H9 (cell line): ENCODE measurements around the gene CCDC187. TPM values are rescaled to one million over a fixed set of nuclear protein-coding genes. Genes with fewer than 3 reads are reported as not detected.

Experiments used
- DNase-seq: peaks from one replicate; pipeline ENCODE4 v3.0.0-alpha.2; 2017
- H2AFZ ChIP-seq: one replicate; pipeline ENCODE4 v1.6.1; 2013; ENCODE audit warnings: mild to moderate bottlenecking, low read length, control low read depth, moderate library complexity
- H2AK5ac ChIP-seq: 2 replicates; pipeline ENCODE4 v1.6.1; 2013; ENCODE audit warnings: low read length, control low read depth, mixed read lengths; ENCODE audit not compliant: insufficient read length
- H2BK120ac ChIP-seq: one replicate; pipeline ENCODE4 v1.6.1; 2013; ENCODE audit warnings: low read depth, mild to moderate bottlenecking, low read length, control low read depth, inconsistent platforms; ENCODE audit not compliant: poor library complexity, severe bottlenecking
- H2BK12ac ChIP-seq: 2 replicates; pipeline ENCODE4 v1.6.1; 2013; ENCODE audit warnings: low read length, control low read depth, mixed read lengths, low read depth; ENCODE audit not compliant: insufficient read length
- H2BK15ac ChIP-seq: 2 replicates; pipeline ENCODE4 v1.6.1; 2013; ENCODE audit warnings: low read depth, low read length, control low read depth
- H2BK20ac ChIP-seq: one replicate; pipeline ENCODE4 v1.6.1; 2013; ENCODE audit warnings: low read depth, mild to moderate bottlenecking, low read length, control low read depth, inconsistent platforms; ENCODE audit not compliant: poor library complexity, severe bottlenecking
- H2BK5ac ChIP-seq: 2 replicates; pipeline ENCODE4 v1.6.1; 2013; ENCODE audit warnings: low read length, control low read depth, mixed read lengths; ENCODE audit not compliant: insufficient read length
- H3K14ac ChIP-seq: 2 replicates; pipeline ENCODE4 v1.6.1; 2013; ENCODE audit warnings: low read length, control low read depth; ENCODE audit not compliant: insufficient read depth
- H3K18ac ChIP-seq: 2 replicates; pipeline ENCODE4 v1.6.1; 2013; ENCODE audit warnings: low read depth, mild to moderate bottlenecking, mixed read lengths, low read length, control low read depth; ENCODE audit not compliant: insufficient read length
- H3K23ac ChIP-seq: 2 replicates; pipeline ENCODE4 v1.6.1; 2013; ENCODE audit warnings: low read length, control low read depth, mixed read lengths, low read depth; ENCODE audit not compliant: insufficient read length
- H3K23me2 ChIP-seq: 2 replicates; pipeline ENCODE4 v1.6.1; 2013; ENCODE audit warnings: low read depth, mild to moderate bottlenecking, mixed read lengths, low read length, control low read depth; ENCODE audit not compliant: insufficient read length, poor library complexity, severe bottlenecking
- H3K27ac ChIP-seq: 2 replicates; pipeline ENCODE4 v1.5.1; 2013; ENCODE audit warnings: low read length, control low read depth, mixed read lengths, low read depth; ENCODE audit not compliant: insufficient read length
- H3K27me3 ChIP-seq: 2 replicates; pipeline ENCODE4 v1.6.1; 2013; ENCODE audit warnings: low read length, control low read depth, inconsistent platforms; ENCODE audit not compliant: insufficient read depth
- H3K4ac ChIP-seq: 2 replicates; pipeline ENCODE4 v1.6.1; 2013; ENCODE audit warnings: low read depth, mild to moderate bottlenecking, control low read depth, inconsistent platforms, low read length, moderate library complexity
- H3K4me1 ChIP-seq: 2 replicates; pipeline ENCODE4 v1.6.1; 2013; ENCODE audit warnings: low read length, control low read depth, inconsistent platforms; ENCODE audit not compliant: insufficient read depth
- H3K4me2 ChIP-seq: 2 replicates; pipeline ENCODE4 v1.6.1; 2013; ENCODE audit warnings: low read length, control low read depth, mixed read lengths; ENCODE audit not compliant: insufficient read length, insufficient read depth
- H3K56ac ChIP-seq: 2 replicates; pipeline ENCODE4 v1.6.1; 2013; ENCODE audit warnings: low read depth, mild to moderate bottlenecking, mixed read lengths, low read length, control low read depth; ENCODE audit not compliant: insufficient read length
- H3K79me1 ChIP-seq: 2 replicates; pipeline ENCODE4 v1.6.1; 2013; ENCODE audit warnings: low read depth, mild to moderate bottlenecking, moderate library complexity, low read length, control low read depth, inconsistent platforms; ENCODE audit not compliant: insufficient read depth, poor library complexity, severe bottlenecking
- H3K79me2 ChIP-seq: 2 replicates; pipeline ENCODE4 v1.6.1; 2013; ENCODE audit warnings: low read length, control low read depth, inconsistent platforms; ENCODE audit not compliant: insufficient read depth
- H3K9ac ChIP-seq: 2 replicates; pipeline ENCODE4 v1.6.1; 2013; ENCODE audit warnings: low read length, control low read depth, mixed read lengths; ENCODE audit not compliant: insufficient read length; ENCODE audit errors: extremely low read depth
- H3K9me3 ChIP-seq: one replicate; pipeline ENCODE4 v1.6.1; 2013; ENCODE audit warnings: low read depth, low read length, inconsistent platforms; ENCODE audit not compliant: control insufficient read depth
- H3T11ph ChIP-seq: one replicate; pipeline ENCODE4 v1.6.1; 2013; ENCODE audit warnings: mild to moderate bottlenecking, low read length, control low read depth, inconsistent platforms
- H4K20me1 ChIP-seq: one replicate; pipeline ENCODE4 v1.6.1; 2013; ENCODE audit not compliant: control insufficient read depth, insufficient read length, insufficient read depth
- H4K5ac ChIP-seq: 2 replicates; pipeline ENCODE4 v1.6.1; 2013; ENCODE audit warnings: low read depth, mild to moderate bottlenecking, mixed read lengths, low read length, control low read depth; ENCODE audit not compliant: insufficient read length
- H4K8ac ChIP-seq: replicated peaks from 2 replicates; pipeline ENCODE4 v1.6.1; 2013; ENCODE audit warnings: low read length, control low read depth, mixed read lengths, low read depth; ENCODE audit not compliant: insufficient read length
- H4K91ac ChIP-seq: 2 replicates; pipeline ENCODE4 v1.6.1; 2013; ENCODE audit warnings: low read depth, mild to moderate bottlenecking, moderate library complexity, mixed read lengths, low read length, control low read depth; ENCODE audit not compliant: insufficient read length
- H3K27ac Mint-ChIP-seq, 3 experiments: 2 replicates in 2 of 3; 3 replicates in 1 of 3; pipeline ENCODE4 v1.8.0; 2020 to 2021; ENCODE audit warnings: mixed read lengths in 3 of 3, mild to moderate bottlenecking in 1 of 3, moderate library complexity in 1 of 3
- H3K27me3 Mint-ChIP-seq: 2 replicates; pipeline ENCODE4 v1.8.0; 2021; ENCODE audit warnings: low read depth, mild to moderate bottlenecking, moderate library complexity, mixed read lengths
- H3K36me3 Mint-ChIP-seq, 3 experiments: 2 replicates in 2 of 3; 3 replicates in 1 of 3; pipeline ENCODE4 v1.8.0; 2020 to 2021; ENCODE audit warnings: low read depth in 3 of 3, mixed read lengths in 3 of 3; ENCODE audit not compliant: insufficient read depth in 1 of 3
- H3K4me1 Mint-ChIP-seq, 2 experiments: 2 replicates each; pipeline ENCODE4 v1.8.0; 2020; ENCODE audit warnings: mixed read lengths in 2 of 2
- H3K4me3 Mint-ChIP-seq, 2 experiments: 2 replicates in 1 of 2; 3 replicates in 1 of 2; pipeline ENCODE4 v1.8.0; 2020 to 2021; ENCODE audit warnings: mild to moderate bottlenecking in 2 of 2, mixed read lengths in 2 of 2, moderate library complexity in 1 of 2
- H3K9me3 Mint-ChIP-seq, 2 experiments: 2 replicates in 1 of 2; 3 replicates in 1 of 2; pipeline ENCODE4 v1.8.0; 2020; ENCODE audit warnings: mild to moderate bottlenecking in 2 of 2, mixed read lengths in 2 of 2, moderate library complexity in 1 of 2
- WGBS: extraction: QIAGEN DNeasy Blood & Tissue Kit; methylation state at CpG from one replicate; pipeline ENCODE4 v1.1.7; 2013; ENCODE audit warnings: missing lambda C conversion rate, low lambda C conversion rate, mixed read lengths; ENCODE audit not compliant: insufficient read length; ENCODE audit errors: extremely low coverage; 5-methylcytosine and 5-hydroxymethylcytosine counted together
- total RNA-seq: library from RNA; stranded (reverse); gene quantifications from 2 replicates; pipeline ENCODE4 v1.2.1, GENCODE V29; 2021
- TF ChIP-seq, protein P1 (sequence below): fragments of 200-600 bp; sonication (generic); conservative IDR thresholded peaks from 3 replicates; pipeline ENCODE4 v1.8.0; 2021; ENCODE audit warnings: antibody characterized with exemption, mild to moderate bottlenecking

Gene CCDC187
- total RNA-seq, 1 experiment from 2014 or later, result 0.07 TPM

DNA sequence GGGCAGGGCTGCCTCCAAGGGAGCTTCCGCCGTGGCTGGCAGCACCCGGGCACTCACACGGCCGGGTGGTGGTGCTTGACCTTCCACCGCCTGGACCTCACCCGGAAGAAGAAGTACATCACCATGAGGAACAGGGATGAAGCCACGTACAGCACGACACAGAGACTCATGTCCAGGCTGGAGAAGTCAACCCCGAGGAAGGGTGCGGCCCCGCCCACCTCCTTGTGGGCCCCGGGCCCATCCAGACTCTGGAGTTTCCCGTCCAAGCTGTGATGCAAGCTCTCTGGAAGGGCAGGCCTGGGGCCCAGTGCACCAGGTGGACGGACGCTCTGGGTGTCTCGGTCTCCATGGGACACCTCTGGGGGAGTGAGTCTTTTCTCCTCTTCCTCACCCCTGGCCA lies 95.2 kb downstream of the CCDC187 start:
- Histone ChIP-seq H3K4me1 (no peaks in the 10 kb centered on the region), H2BK12ac (no peak overlapping the region), H2BK5ac (no peak overlapping the region), H3K56ac (no peak overlapping the region), H3K9me3 (no peaks in the 10 kb centered on the region), H3K79me2 (no peaks in the 10 kb centered on the region), H3K27ac (no peak overlapping the region), H2AK5ac (no peak overlapping the region), H3K9ac (no peak overlapping the region), H4K5ac (no peak overlapping the region), H2BK120ac (no peak overlapping the region), H2AFZ (no peak overlapping the region), H3K23ac (no peak overlapping the region), H4K8ac (no peak overlapping the region), H3K4ac (no peak overlapping the region), H3K18ac (no peak overlapping the region), H2BK20ac (no peak overlapping the region), H3K4me2 (no peak overlapping the region), H3T11ph (no peak overlapping the region), H3K14ac (no peak overlapping the region), H3K23me2 (no peaks in the 10 kb centered on the region), H4K20me1 (no peaks in the 10 kb centered on the region), H2BK15ac (no peak overlapping the region), H3K79me1 (no peaks in the 10 kb centered on the region), H4K91ac (no peak overlapping the region), H3K27me3 (peaks cover 16% of the 10 kb centered on the region)
- H3K4me1 Mint-ChIP-seq, result peaks cover 0 to 9% of the 10 kb centered on the region in 2 experiments; a peak in 1 of 4 replicates
- H3K27me3 Mint-ChIP-seq, result peaks cover 29% of the 10 kb centered on the region
- no peak overlapping the region for H3K27ac Mint-ChIP-seq
- TF ChIP-seq, protein P1, sequence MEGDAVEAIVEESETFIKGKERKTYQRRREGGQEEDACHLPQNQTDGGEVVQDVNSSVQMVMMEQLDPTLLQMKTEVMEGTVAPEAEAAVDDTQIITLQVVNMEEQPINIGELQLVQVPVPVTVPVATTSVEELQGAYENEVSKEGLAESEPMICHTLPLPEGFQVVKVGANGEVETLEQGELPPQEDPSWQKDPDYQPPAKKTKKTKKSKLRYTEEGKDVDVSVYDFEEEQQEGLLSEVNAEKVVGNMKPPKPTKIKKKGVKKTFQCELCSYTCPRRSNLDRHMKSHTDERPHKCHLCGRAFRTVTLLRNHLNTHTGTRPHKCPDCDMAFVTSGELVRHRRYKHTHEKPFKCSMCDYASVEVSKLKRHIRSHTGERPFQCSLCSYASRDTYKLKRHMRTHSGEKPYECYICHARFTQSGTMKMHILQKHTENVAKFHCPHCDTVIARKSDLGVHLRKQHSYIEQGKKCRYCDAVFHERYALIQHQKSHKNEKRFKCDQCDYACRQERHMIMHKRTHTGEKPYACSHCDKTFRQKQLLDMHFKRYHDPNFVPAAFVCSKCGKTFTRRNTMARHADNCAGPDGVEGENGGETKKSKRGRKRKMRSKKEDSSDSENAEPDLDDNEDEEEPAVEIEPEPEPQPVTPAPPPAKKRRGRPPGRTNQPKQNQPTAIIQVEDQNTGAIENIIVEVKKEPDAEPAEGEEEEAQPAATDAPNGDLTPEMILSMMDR, result no peak
- DNase-seq, result no peak
- no peak overlapping the region for H3K4me3 Mint-ChIP-seq
- H3K36me3 Mint-ChIP-seq, result peaks cover 17 to 39% (median 36%) of the 10 kb centered on the region in 3 experiments
- no CpG with 5 or more reads among the region's 17 CpGs for WGBS
- no peaks in the 10 kb centered on the region for H3K9me3 Mint-ChIP-seq
